Measurements from ENCODE around the gene RTKN.
"Not testable (repeated sequence)": the region's sequence is repeated elsewhere in the genome, so short reads cannot be mapped to it uniquely, and the experiment has no call there.

Gene RTKN

GRCh38 chr2:74436848-74437695 is 4.7 kb downstream of the RTKN start:
- DNase-seq (ENCODE audit: low read depth) = no peak

GRCh38 chr2:74436111-74436805 is 5.5 kb downstream of the RTKN start:
- DNase-seq (ENCODE audit: low read depth) = no peak

- no peak for DNase-seq (ENCODE audit: low read depth)
Observed at GRCh38 chr2:74430502-74430901, 11.2 kb downstream of the RTKN start.

GRCh38 chr2:74429487-74430451 is 12.0 kb downstream of the RTKN start:
- no peak for DNase-seq (ENCODE audit: low read depth)

- DNase-seq (ENCODE audit: low read depth) = no peak
Observed at GRCh38 chr2:74428675-74429074, 13.1 kb downstream of the RTKN start.

GRCh38 chr2:74427551-74427950 is 14.2 kb downstream of the RTKN start:
- DNase-seq (ENCODE audit: low read depth) = no peak

GRCh38 chr2:74426181-74426758 is 15.5 kb downstream of the RTKN start:
- no peak for DNase-seq (ENCODE audit: low read depth)

- DNase-seq (ENCODE audit: low read depth) = no peak
Observed at GRCh38 chr2:74425523-74425922, 16.2 kb downstream of the RTKN start.

GRCh38 chr2:74424995-74425406 is 16.7 kb downstream of the RTKN start:
- DNase-seq (ENCODE audit: low read depth) = no peak

- DNase-seq (ENCODE audit: low read depth) = no peak
Observed at GRCh38 chr2:74424139-74424992, 17.4 kb downstream of the RTKN start.

GRCh38 chr2:74423231-74424095 is 18.3 kb downstream of the RTKN start:
- no peak for DNase-seq (ENCODE audit: low read depth)

- DNase-seq (ENCODE audit: low read depth) = peak; percentile 86
Observed at GRCh38 chr2:74421221-74421870, 20.4 kb downstream of the RTKN start, which contains the start of the genes C2orf81 and WDR54. C2orf81 (minus strand) TSS chr2:74421619; CDS start chr2:74421560, 59 bp downstream. WDR54 (plus strand) TSS chr2:74421730; CDS start chr2:74422154, 424 bp downstream.

- not testable (repeated sequence) for DNase-seq (ENCODE audit: low read depth)
Observed at GRCh38 chr2:74420443-74421103, 21.2 kb downstream of the RTKN start.

- DNase-seq (ENCODE audit: low read depth) = no peak
Observed at GRCh38 chr2:74420006-74420405, 21.7 kb downstream of the RTKN start.

GRCh38 chr2:74419345-74419744 is 22.4 kb downstream of the RTKN start:
- DNase-seq (ENCODE audit: low read depth) = no peak

GRCh38 chr2:74418312-74418711 is 23.4 kb downstream of the RTKN start:
- DNase-seq (ENCODE audit: low read depth) = no peak

- no peak for DNase-seq (ENCODE audit: low read depth)
Observed at GRCh38 chr2:74417763-74418162, 24.0 kb downstream of the RTKN start.

GRCh38 chr2:74417197-74417596 is 24.5 kb downstream of the RTKN start:
- DNase-seq (ENCODE audit: low read depth) = no peak

- no peak for DNase-seq (ENCODE audit: low read depth)
Observed at GRCh38 chr2:74416778-74417177, 25.0 kb downstream of the RTKN start.

Data from T-helper 22 cell (primary cell).